ENCODE data around the gene RANBP10. TPM values are rescaled to one million over a fixed set of nuclear protein-coding genes. Genes with fewer than 3 reads are reported as not detected.

Gene RANBP10
- total and polyA plus RNA-seq, 9 of the 15 experiments (the other 6 are each of a cell fraction or from before 2014, with no cell fraction given) = 0.61 to 19.3 (median 5.9) TPM

GRCh38 chr16:67704110-67704509, 102.2 kb downstream of the RANBP10 start (continued):
- TF ChIP-seq NFXL1 (CRISPR knock-in tag; IDR thresholded peaks at IDR 0.05) (no peak), ARID2 (IDR thresholded peaks at IDR 0.05) (no peak), KLF10 (CRISPR knock-in tag; IDR thresholded peaks at IDR 0.05) (no peak), PTRF (tag; IDR thresholded peaks at IDR 0.05) (no peak), TCF7L2 (IDR thresholded peaks at IDR 0.05; ENCODE audit: low read depth, low read length) (no peak), ZNF561 (CRISPR knock-in tag; conservative IDR thresholded peaks at IDR 0.05) (no peak), ERF (CRISPR knock-in tag; IDR thresholded peaks at IDR 0.05) (no peak), SMARCB1 (IDR thresholded peaks at IDR 0.05; ENCODE audit: insufficient read length, low read depth) (no peak)
- TF ChIP-seq, protein P1, sequence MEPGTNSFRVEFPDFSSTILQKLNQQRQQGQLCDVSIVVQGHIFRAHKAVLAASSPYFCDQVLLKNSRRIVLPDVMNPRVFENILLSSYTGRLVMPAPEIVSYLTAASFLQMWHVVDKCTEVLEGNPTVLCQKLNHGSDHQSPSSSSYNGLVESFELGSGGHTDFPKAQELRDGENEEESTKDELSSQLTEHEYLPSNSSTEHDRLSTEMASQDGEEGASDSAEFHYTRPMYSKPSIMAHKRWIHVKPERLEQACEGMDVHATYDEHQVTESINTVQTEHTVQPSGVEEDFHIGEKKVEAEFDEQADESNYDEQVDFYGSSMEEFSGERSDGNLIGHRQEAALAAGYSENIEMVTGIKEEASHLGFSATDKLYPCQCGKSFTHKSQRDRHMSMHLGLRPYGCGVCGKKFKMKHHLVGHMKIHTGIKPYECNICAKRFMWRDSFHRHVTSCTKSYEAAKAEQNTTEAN (CRISPR knock-in tag; IDR thresholded peaks at IDR 0.05) = no peak
- TF ChIP-seq, protein P2, sequence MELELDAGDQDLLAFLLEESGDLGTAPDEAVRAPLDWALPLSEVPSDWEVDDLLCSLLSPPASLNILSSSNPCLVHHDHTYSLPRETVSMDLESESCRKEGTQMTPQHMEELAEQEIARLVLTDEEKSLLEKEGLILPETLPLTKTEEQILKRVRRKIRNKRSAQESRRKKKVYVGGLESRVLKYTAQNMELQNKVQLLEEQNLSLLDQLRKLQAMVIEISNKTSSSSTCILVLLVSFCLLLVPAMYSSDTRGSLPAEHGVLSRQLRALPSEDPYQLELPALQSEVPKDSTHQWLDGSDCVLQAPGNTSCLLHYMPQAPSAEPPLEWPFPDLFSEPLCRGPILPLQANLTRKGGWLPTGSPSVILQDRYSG (tag; conservative IDR thresholded peaks at IDR 0.05; ENCODE audit: low read depth) = no peak

DNA sequence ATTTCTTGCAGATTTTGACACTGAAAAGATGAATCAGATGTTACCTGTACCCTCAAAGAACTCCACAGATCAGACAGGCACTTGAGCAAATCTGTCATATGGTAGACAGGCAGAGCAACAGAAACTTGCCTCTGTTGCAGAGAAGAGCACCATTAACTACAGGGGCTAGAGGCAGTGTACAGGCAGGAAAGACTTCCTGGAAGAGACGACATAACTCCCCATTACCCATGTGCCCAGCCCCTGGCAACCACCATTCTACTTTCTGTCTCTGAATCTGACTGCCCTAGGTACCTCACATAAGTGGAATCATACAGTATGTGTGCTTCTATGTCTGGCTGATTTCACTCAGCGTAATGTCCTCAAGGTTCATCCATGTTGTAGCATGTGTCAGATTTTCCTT, 102.7 kb downstream of the RANBP10 start:
- no peaks in the 10 kb centered on the region for H3K4me1 ChIP-seq (replicated peaks in 1 of 2; ENCODE audit: control insufficient read depth in 2 of 2, insufficient read depth in 2 of 2, low read length in 2 of 2)
- H3K9me3 ChIP-seq (replicated peaks; ENCODE audit: control insufficient read depth, insufficient read depth, low read depth, low read length) = peaks cover 3% of the 10 kb centered on the region
- no peak overlapping the region for H3K27ac ChIP-seq (ENCODE audit: extremely low read depth, low read depth, low read length)
- BruUV-seq (replicated peaks) = no TSS peak
- no peaks in the 10 kb centered on the region for H3K79me2 ChIP-seq (ENCODE audit: control insufficient read depth, insufficient read depth, low read length)
- H3K4me2 ChIP-seq (ENCODE audit: insufficient read depth, low read length) = no peak overlapping the region
- ChIA-PET POLR2A (interaction anchor here (0.5 kb wide), 1 partner anchor 16 kb away, joined by 3 read pairs; no protein-coding TSS in a partner anchor), CTCF (ENCODE audit: low intra/inter-chr PET ratio) (no interaction called here)
- in situ Hi-C loops (cut with MboI) = no loop called here
- intact Hi-C loops (cut with micrococcal nuclease) = no loop called here
- H2AFZ ChIP-seq (ENCODE audit: low read depth, low read length) = no peak overlapping the region
- no peak overlapping the region for H3K9ac ChIP-seq (ENCODE audit: insufficient read depth in 1 of 2, low read depth in 2 of 2, low read length in 2 of 2)
- DNase-seq (ENCODE audit: extremely low read depth in 1 of 4, low spot score in 3 of 4) (no peak), ATAC-seq (no peak), FAIRE-seq (no peak)
- H3K27me3 ChIP-seq (ENCODE audit: control insufficient read depth in 2 of 2, insufficient read depth in 2 of 2, low read length in 2 of 2) = no peaks in the 10 kb centered on the region
- 0 out of 3 replicates have a peak, but pooled peaks cover 3% of the 10 kb centered on the region for H3K36me3 ChIP-seq (ENCODE audit: control insufficient read depth, insufficient read depth, low read length)
- H4K20me1 ChIP-seq (replicated peaks; ENCODE audit: control insufficient read depth, insufficient read depth, low read length) = no peaks in the 10 kb centered on the region
- 63% methylated on average over 2 of the region's 2 CpGs for WGBS (ENCODE audit: insufficient coverage, low coverage, missing lambda C conversion rate)
- no peak overlapping the region for H3K4me3 ChIP-seq
- no peaks in the 10 kb centered on the region for H3K9me1 ChIP-seq (ENCODE audit: control insufficient read depth, insufficient read depth, low read length)
- TF ChIP-seq DMBX1 (CRISPR knock-in tag; IDR thresholded peaks at IDR 0.05; ENCODE audit: borderline replicate concordance) = no peak
- TF ChIP-seq RBM15 (IDR thresholded peaks at IDR 0.05; ENCODE audit: insufficient read depth, low read length) = no peak
- no peak for TF ChIP-seq ZNF644 (tag; IDR thresholded peaks at IDR 0.05; ENCODE audit: low read depth)
- TF ChIP-seq ZNF592 (IDR thresholded peaks at IDR 0.05) = no peak
- no peak for TF ChIP-seq ETV5 (CRISPR knock-in tag; IDR thresholded peaks at IDR 0.05; ENCODE audit: low read depth)
- TF ChIP-seq PHTF2 (CRISPR knock-in tag; IDR thresholded peaks at IDR 0.05) = no peak
- no peak for TF ChIP-seq CBX2 (IDR thresholded peaks at IDR 0.05; ENCODE audit: insufficient read depth, low read length, poor library complexity, severe bottlenecking)
